H9 (cell line): ENCODE results near the gene TNKS1BP1. TPM values are rescaled to one million over a fixed set of nuclear protein-coding genes. Genes with fewer than 3 reads are reported as not detected.
A peak's percentile ranks its signal among the peaks of the same experiment; 100 is the strongest.

Experiments used
- DNase-seq: peaks from one replicate; pipeline ENCODE4 v3.0.0-alpha.2; 2017
- H2AFZ ChIP-seq: one replicate; pipeline ENCODE4 v1.6.1; 2013; ENCODE audit warnings: mild to moderate bottlenecking, low read length, control low read depth, moderate library complexity
- H2AK5ac ChIP-seq: 2 replicates; pipeline ENCODE4 v1.6.1; 2013; ENCODE audit warnings: low read length, control low read depth, mixed read lengths; ENCODE audit not compliant: insufficient read length
- H2BK120ac ChIP-seq: one replicate; pipeline ENCODE4 v1.6.1; 2013; ENCODE audit warnings: low read depth, mild to moderate bottlenecking, low read length, control low read depth, inconsistent platforms; ENCODE audit not compliant: poor library complexity, severe bottlenecking
- H2BK12ac ChIP-seq: 2 replicates; pipeline ENCODE4 v1.6.1; 2013; ENCODE audit warnings: low read length, control low read depth, mixed read lengths, low read depth; ENCODE audit not compliant: insufficient read length
- H2BK15ac ChIP-seq: 2 replicates; pipeline ENCODE4 v1.6.1; 2013; ENCODE audit warnings: low read depth, low read length, control low read depth
- H2BK20ac ChIP-seq: one replicate; pipeline ENCODE4 v1.6.1; 2013; ENCODE audit warnings: low read depth, mild to moderate bottlenecking, low read length, control low read depth, inconsistent platforms; ENCODE audit not compliant: poor library complexity, severe bottlenecking
- H2BK5ac ChIP-seq: 2 replicates; pipeline ENCODE4 v1.6.1; 2013; ENCODE audit warnings: low read length, control low read depth, mixed read lengths; ENCODE audit not compliant: insufficient read length
- H3K14ac ChIP-seq: 2 replicates; pipeline ENCODE4 v1.6.1; 2013; ENCODE audit warnings: low read length, control low read depth; ENCODE audit not compliant: insufficient read depth
- H3K18ac ChIP-seq: 2 replicates; pipeline ENCODE4 v1.6.1; 2013; ENCODE audit warnings: low read depth, mild to moderate bottlenecking, mixed read lengths, low read length, control low read depth; ENCODE audit not compliant: insufficient read length
- H3K23ac ChIP-seq: 2 replicates; pipeline ENCODE4 v1.6.1; 2013; ENCODE audit warnings: low read length, control low read depth, mixed read lengths, low read depth; ENCODE audit not compliant: insufficient read length
- H3K23me2 ChIP-seq: 2 replicates; pipeline ENCODE4 v1.6.1; 2013; ENCODE audit warnings: low read depth, mild to moderate bottlenecking, mixed read lengths, low read length, control low read depth; ENCODE audit not compliant: insufficient read length, poor library complexity, severe bottlenecking
- H3K27ac ChIP-seq: 2 replicates; pipeline ENCODE4 v1.5.1; 2013; ENCODE audit warnings: low read length, control low read depth, mixed read lengths, low read depth; ENCODE audit not compliant: insufficient read length
- H3K27me3 ChIP-seq: 2 replicates; pipeline ENCODE4 v1.6.1; 2013; ENCODE audit warnings: low read length, control low read depth, inconsistent platforms; ENCODE audit not compliant: insufficient read depth
- H3K4ac ChIP-seq: 2 replicates; pipeline ENCODE4 v1.6.1; 2013; ENCODE audit warnings: low read depth, mild to moderate bottlenecking, control low read depth, inconsistent platforms, low read length, moderate library complexity
- H3K4me1 ChIP-seq: 2 replicates; pipeline ENCODE4 v1.6.1; 2013; ENCODE audit warnings: low read length, control low read depth, inconsistent platforms; ENCODE audit not compliant: insufficient read depth
- H3K4me2 ChIP-seq: 2 replicates; pipeline ENCODE4 v1.6.1; 2013; ENCODE audit warnings: low read length, control low read depth, mixed read lengths; ENCODE audit not compliant: insufficient read length, insufficient read depth
- H3K56ac ChIP-seq: 2 replicates; pipeline ENCODE4 v1.6.1; 2013; ENCODE audit warnings: low read depth, mild to moderate bottlenecking, mixed read lengths, low read length, control low read depth; ENCODE audit not compliant: insufficient read length
- H3K79me1 ChIP-seq: 2 replicates; pipeline ENCODE4 v1.6.1; 2013; ENCODE audit warnings: low read depth, mild to moderate bottlenecking, moderate library complexity, low read length, control low read depth, inconsistent platforms; ENCODE audit not compliant: insufficient read depth, poor library complexity, severe bottlenecking
- H3K79me2 ChIP-seq: 2 replicates; pipeline ENCODE4 v1.6.1; 2013; ENCODE audit warnings: low read length, control low read depth, inconsistent platforms; ENCODE audit not compliant: insufficient read depth
- H3K9ac ChIP-seq: 2 replicates; pipeline ENCODE4 v1.6.1; 2013; ENCODE audit warnings: low read length, control low read depth, mixed read lengths; ENCODE audit not compliant: insufficient read length; ENCODE audit errors: extremely low read depth
- H3K9me3 ChIP-seq: one replicate; pipeline ENCODE4 v1.6.1; 2013; ENCODE audit warnings: low read depth, low read length, inconsistent platforms; ENCODE audit not compliant: control insufficient read depth
- H3T11ph ChIP-seq: one replicate; pipeline ENCODE4 v1.6.1; 2013; ENCODE audit warnings: mild to moderate bottlenecking, low read length, control low read depth, inconsistent platforms
- H4K20me1 ChIP-seq: one replicate; pipeline ENCODE4 v1.6.1; 2013; ENCODE audit not compliant: control insufficient read depth, insufficient read length, insufficient read depth
- H4K5ac ChIP-seq: 2 replicates; pipeline ENCODE4 v1.6.1; 2013; ENCODE audit warnings: low read depth, mild to moderate bottlenecking, mixed read lengths, low read length, control low read depth; ENCODE audit not compliant: insufficient read length
- H4K8ac ChIP-seq: replicated peaks from 2 replicates; pipeline ENCODE4 v1.6.1; 2013; ENCODE audit warnings: low read length, control low read depth, mixed read lengths, low read depth; ENCODE audit not compliant: insufficient read length
- H4K91ac ChIP-seq: 2 replicates; pipeline ENCODE4 v1.6.1; 2013; ENCODE audit warnings: low read depth, mild to moderate bottlenecking, moderate library complexity, mixed read lengths, low read length, control low read depth; ENCODE audit not compliant: insufficient read length
- H3K27ac Mint-ChIP-seq, 3 experiments: 2 replicates in 2 of 3; 3 replicates in 1 of 3; pipeline ENCODE4 v1.8.0; 2020 to 2021; ENCODE audit warnings: mixed read lengths in 3 of 3, mild to moderate bottlenecking in 1 of 3, moderate library complexity in 1 of 3
- H3K27me3 Mint-ChIP-seq: 2 replicates; pipeline ENCODE4 v1.8.0; 2021; ENCODE audit warnings: low read depth, mild to moderate bottlenecking, moderate library complexity, mixed read lengths
- H3K36me3 Mint-ChIP-seq, 3 experiments: 2 replicates in 2 of 3; 3 replicates in 1 of 3; pipeline ENCODE4 v1.8.0; 2020 to 2021; ENCODE audit warnings: low read depth in 3 of 3, mixed read lengths in 3 of 3; ENCODE audit not compliant: insufficient read depth in 1 of 3
- H3K4me1 Mint-ChIP-seq, 2 experiments: 2 replicates each; pipeline ENCODE4 v1.8.0; 2020; ENCODE audit warnings: mixed read lengths in 2 of 2
- H3K4me3 Mint-ChIP-seq, 2 experiments: 2 replicates in 1 of 2; 3 replicates in 1 of 2; pipeline ENCODE4 v1.8.0; 2020 to 2021; ENCODE audit warnings: mild to moderate bottlenecking in 2 of 2, mixed read lengths in 2 of 2, moderate library complexity in 1 of 2
- H3K9me3 Mint-ChIP-seq, 2 experiments: 2 replicates in 1 of 2; 3 replicates in 1 of 2; pipeline ENCODE4 v1.8.0; 2020; ENCODE audit warnings: mild to moderate bottlenecking in 2 of 2, mixed read lengths in 2 of 2, moderate library complexity in 1 of 2
- WGBS: extraction: QIAGEN DNeasy Blood & Tissue Kit; methylation state at CpG from one replicate; pipeline ENCODE4 v1.1.7; 2013; ENCODE audit warnings: missing lambda C conversion rate, low lambda C conversion rate, mixed read lengths; ENCODE audit not compliant: insufficient read length; ENCODE audit errors: extremely low coverage; 5-methylcytosine and 5-hydroxymethylcytosine counted together
- total RNA-seq: library from RNA; stranded (reverse); gene quantifications from 2 replicates; pipeline ENCODE4 v1.2.1, GENCODE V29; 2021
- TF ChIP-seq, protein P1 (sequence below): fragments of 200-600 bp; sonication (generic); conservative IDR thresholded peaks from 3 replicates; pipeline ENCODE4 v1.8.0; 2021; ENCODE audit warnings: antibody characterized with exemption, mild to moderate bottlenecking

Gene TNKS1BP1
- total RNA-seq, 1 experiment from 2014 or later: 130 TPM

DNA sequence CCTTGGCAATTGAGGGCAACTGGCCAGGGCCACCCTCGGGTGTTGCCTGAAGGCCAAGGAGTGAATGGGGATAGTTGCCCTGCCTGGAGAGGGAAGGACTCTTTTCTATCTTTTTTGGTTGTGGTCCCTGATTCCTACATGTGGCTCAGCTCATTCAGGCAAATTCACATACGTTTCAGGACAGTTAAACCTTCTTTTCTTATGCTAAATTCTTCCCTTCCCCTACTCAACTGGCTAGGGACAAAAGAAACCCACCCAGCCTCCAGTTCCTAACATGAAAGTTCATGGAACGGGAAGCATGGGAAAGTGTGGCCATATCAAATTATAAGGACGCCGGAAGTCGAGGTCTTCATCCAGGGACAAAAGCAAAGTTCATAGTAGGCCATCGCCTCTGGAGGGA lies 61.4 kb downstream of the TNKS1BP1 start:
- no peaks in the 10 kb centered on the region for H3K27me3 ChIP-seq
- no peaks in the 10 kb centered on the region for H4K20me1 ChIP-seq
- peak overlapping the region; percentile 81 for H2AFZ ChIP-seq
- no peak overlapping the region for H3K4ac ChIP-seq
- H3K56ac ChIP-seq: no peak overlapping the region
- TF ChIP-seq, protein P1, sequence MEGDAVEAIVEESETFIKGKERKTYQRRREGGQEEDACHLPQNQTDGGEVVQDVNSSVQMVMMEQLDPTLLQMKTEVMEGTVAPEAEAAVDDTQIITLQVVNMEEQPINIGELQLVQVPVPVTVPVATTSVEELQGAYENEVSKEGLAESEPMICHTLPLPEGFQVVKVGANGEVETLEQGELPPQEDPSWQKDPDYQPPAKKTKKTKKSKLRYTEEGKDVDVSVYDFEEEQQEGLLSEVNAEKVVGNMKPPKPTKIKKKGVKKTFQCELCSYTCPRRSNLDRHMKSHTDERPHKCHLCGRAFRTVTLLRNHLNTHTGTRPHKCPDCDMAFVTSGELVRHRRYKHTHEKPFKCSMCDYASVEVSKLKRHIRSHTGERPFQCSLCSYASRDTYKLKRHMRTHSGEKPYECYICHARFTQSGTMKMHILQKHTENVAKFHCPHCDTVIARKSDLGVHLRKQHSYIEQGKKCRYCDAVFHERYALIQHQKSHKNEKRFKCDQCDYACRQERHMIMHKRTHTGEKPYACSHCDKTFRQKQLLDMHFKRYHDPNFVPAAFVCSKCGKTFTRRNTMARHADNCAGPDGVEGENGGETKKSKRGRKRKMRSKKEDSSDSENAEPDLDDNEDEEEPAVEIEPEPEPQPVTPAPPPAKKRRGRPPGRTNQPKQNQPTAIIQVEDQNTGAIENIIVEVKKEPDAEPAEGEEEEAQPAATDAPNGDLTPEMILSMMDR: no peak
- DNase-seq: no peak
- 0 out of 2 replicates have a peak overlapping the region, but pooled peaks have one; percentile 78 for H3K14ac ChIP-seq
- no CpG with 5 or more reads among the region's 7 CpGs for WGBS
- H3T11ph ChIP-seq: peak overlapping the region; percentile 95
- Mint-ChIP-seq H3K4me1 (peaks cover 27 to 31% of the 10 kb centered on the region in 2 experiments), H3K4me3 (peak overlapping the region; percentile 21 to 64; a peak in 3 of 5 replicates), H3K9me3 (peaks cover 20 to 39% of the 10 kb centered on the region in 2 experiments), H3K27me3 (no peaks in the 10 kb centered on the region; the same call in 1 of the 2 replicates), H3K36me3 (peaks cover 9 to 30% (median 22%) of the 10 kb centered on the region in 3 experiments), H3K27ac (peak overlapping the region; percentile 98 to 99 (median 98))
- peak overlapping the region; percentile 35 for H3K4me2 ChIP-seq
- no peaks in the 10 kb centered on the region for H3K23me2 ChIP-seq
- H3K79me1 ChIP-seq: no peaks in the 10 kb centered on the region
- H2BK20ac ChIP-seq: no peak overlapping the region
- no peak overlapping the region for H2AK5ac ChIP-seq
- H2BK12ac ChIP-seq: no peak overlapping the region
- H3K9me3 ChIP-seq: no peaks in the 10 kb centered on the region
- no peak overlapping the region for H3K23ac ChIP-seq
- H3K27ac ChIP-seq: peak overlapping the region; percentile 80
- peak overlapping the region; percentile 94 for H3K18ac ChIP-seq
- no peak overlapping the region for H2BK120ac ChIP-seq
- H3K9ac ChIP-seq: no peak overlapping the region
- H3K79me2 ChIP-seq: no peaks in the 10 kb centered on the region
- no peak overlapping the region for H2BK5ac ChIP-seq
- H4K5ac ChIP-seq: no peak overlapping the region
- H4K8ac ChIP-seq: no peak overlapping the region
- no peak overlapping the region for H4K91ac ChIP-seq
- H3K4me1 ChIP-seq: peaks cover 4% of the 10 kb centered on the region
- H2BK15ac ChIP-seq: no peak overlapping the region
